ENCODE results near the gene OR8B2.

OR8B2 gene, protein sequence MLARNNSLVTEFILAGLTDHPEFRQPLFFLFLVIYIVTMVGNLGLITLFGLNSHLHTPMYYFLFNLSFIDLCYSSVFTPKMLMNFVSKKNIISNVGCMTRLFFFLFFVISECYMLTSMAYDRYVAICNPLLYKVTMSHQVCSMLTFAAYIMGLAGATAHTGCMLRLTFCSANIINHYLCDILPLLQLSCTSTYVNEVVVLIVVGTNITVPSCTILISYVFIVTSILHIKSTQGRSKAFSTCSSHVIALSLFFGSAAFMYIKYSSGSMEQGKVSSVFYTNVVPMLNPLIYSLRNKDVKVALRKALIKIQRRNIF

DNA sequence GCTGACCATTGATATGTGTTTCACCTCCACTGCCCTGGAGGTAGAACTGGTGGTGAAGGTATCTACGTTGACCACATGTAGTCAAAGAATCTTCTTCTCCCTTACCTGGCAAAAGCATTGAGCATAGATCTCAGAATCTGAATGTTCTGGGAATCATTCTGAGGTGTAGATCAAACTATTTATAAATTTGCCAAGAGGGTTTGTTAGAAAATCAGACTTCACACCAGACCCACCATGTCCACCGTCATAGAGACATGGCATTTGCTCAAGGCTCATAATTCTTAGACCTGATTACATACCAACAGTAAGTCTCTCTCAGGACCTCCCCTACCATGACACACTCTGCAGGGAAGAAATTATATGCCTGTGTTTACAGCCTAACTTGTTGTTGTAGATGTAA is at the start of gene OR8B2:
Gene OR8B2, minus strand, starts transcription at position 101 of the 400 bp plus-strand sequence. CDS start 1,156 bp downstream, outside the sequence.
- no peak within 1 kb of the TSS for H3K4me3 ChIP-seq (replicated peaks; ENCODE audit: low read depth, low read length)
- TF ChIP-seq, protein P1, sequence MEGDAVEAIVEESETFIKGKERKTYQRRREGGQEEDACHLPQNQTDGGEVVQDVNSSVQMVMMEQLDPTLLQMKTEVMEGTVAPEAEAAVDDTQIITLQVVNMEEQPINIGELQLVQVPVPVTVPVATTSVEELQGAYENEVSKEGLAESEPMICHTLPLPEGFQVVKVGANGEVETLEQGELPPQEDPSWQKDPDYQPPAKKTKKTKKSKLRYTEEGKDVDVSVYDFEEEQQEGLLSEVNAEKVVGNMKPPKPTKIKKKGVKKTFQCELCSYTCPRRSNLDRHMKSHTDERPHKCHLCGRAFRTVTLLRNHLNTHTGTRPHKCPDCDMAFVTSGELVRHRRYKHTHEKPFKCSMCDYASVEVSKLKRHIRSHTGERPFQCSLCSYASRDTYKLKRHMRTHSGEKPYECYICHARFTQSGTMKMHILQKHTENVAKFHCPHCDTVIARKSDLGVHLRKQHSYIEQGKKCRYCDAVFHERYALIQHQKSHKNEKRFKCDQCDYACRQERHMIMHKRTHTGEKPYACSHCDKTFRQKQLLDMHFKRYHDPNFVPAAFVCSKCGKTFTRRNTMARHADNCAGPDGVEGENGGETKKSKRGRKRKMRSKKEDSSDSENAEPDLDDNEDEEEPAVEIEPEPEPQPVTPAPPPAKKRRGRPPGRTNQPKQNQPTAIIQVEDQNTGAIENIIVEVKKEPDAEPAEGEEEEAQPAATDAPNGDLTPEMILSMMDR (IDR thresholded peaks at IDR 0.05; ENCODE audit: low read length, missing control alignments), result no peak
- no peak for DNase-seq (ENCODE audit: low read depth)

DNA sequence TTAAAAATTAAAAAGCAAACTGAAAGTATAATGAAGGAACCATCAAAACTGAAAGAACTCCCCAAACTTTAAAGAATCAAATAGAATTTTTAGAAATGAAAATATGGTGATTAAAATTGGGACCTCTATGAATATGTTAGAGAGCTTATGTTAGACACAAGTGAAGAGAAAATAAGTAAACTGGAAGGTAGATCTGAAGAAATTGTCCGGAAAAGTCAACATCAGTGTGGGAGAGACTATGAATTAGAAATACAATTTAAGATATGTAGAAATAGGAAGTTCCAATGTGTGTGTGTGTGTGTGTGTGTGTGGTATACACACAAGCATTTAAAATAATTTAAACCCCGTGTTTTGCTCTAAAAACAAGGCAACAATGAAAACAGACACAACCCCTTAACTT is 45.3 kb upstream of the OR8B2 start:
- TF ChIP-seq, protein P1 (IDR thresholded peaks at IDR 0.05; ENCODE audit: low read length, missing control alignments), result no peak
- H3K4me3 ChIP-seq (replicated peaks; ENCODE audit: low read depth, low read length), result no peak overlapping the region
- DNase-seq (ENCODE audit: low read depth), result no peak

DNA sequence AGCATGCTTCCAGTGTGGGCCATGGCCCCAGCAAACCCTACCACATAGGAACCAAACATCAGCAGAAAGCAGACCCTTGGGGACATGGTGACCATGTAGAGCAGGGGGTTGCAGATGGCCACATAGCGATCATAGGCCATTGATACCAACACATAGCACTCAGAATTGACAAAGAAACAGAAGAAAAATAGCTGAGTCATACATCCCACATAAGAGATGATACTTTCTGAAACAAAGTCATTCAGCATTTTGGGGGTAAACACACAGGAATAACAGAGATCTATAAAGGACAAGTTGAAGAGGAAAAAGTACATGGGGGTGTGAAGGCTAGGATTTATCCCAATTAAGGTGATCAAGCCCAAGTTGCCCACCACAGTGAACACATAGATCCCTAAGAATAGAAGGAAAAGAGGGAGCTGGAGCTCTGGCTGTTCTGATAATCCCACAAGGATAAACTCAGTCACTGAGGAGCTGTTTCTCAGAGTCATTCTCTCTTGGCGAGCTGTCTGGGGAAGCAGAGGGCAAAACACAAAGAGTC is 40.2 kb upstream of the OR8B2 start, which contains the start of gene OR8B4:
Gene OR8B4, minus strand, starts transcription at position 488 of the 538 bp plus-strand sequence. Its CDS starts 0 bp downstream, at position 488.
- DNase-seq (ENCODE audit: low read depth), result no peak

DNA sequence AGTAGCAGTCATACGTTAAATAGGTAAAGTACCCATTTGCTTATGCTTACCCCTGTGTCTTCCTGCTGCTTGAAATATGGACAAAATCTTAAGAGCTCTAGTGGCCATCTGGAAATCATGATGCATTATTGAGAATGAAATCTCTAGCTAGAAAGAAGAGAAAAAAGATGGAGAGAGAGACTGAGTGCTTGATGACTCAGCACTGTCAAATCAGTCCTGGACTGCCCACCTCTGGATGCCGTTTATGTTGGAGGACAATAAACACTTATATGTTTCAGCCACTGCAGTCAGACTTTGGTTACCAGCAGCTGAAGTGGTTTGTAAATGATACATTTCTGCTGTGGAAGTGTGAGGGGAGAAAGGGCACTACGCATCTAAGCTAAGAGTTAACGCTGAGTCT is 36.7 kb upstream of the OR8B2 start:
- no peak overlapping the region for H3K4me3 ChIP-seq (replicated peaks; ENCODE audit: low read depth, low read length)
- TF ChIP-seq, protein P1 (IDR thresholded peaks at IDR 0.05; ENCODE audit: low read length, missing control alignments), result no peak
- no peak for DNase-seq (ENCODE audit: low read depth)

More for the DNA sequence above, 40.2 kb upstream of the OR8B2 start, which contains the start of gene OR8B4:
- H3K4me3 ChIP-seq (replicated peaks; ENCODE audit: low read depth, low read length), result no peak within 1 kb of the TSS
- TF ChIP-seq, protein P1 (IDR thresholded peaks at IDR 0.05; ENCODE audit: low read length, missing control alignments), result no peak

DNA sequence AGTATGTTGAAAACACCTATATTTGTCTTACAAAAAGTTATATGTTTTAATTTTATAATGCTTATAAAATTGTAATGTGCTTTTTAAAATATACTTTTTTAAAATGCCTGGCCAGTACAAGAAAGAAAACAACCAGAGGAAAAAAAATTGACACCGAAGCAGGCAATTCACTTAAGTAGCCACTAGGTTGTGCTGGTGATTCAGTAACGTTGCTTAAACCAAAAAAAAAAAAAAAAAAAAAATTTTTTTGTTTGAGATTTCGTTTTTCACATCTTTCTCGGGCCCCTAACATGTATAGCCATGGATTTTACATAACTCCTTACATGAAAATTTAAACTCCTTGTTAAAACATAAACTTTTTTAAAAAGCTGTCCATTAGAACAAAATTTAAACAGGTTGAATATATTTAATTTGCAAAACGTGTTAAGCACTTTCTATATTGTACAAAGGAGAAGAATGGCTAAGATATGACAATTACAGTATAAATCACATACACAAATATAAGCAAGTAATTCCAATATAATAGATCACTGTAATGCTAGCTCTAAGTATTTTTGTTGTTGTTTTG is 31.1 kb upstream of the OR8B2 start:
- H3K4me3 ChIP-seq (replicated peaks; ENCODE audit: low read depth, low read length), result no peak overlapping the region
- DNase-seq (ENCODE audit: low read depth), result peak; percentile 79
- TF ChIP-seq, protein P1 (IDR thresholded peaks at IDR 0.05; ENCODE audit: low read length, missing control alignments), result peak; percentile 68

DNA sequence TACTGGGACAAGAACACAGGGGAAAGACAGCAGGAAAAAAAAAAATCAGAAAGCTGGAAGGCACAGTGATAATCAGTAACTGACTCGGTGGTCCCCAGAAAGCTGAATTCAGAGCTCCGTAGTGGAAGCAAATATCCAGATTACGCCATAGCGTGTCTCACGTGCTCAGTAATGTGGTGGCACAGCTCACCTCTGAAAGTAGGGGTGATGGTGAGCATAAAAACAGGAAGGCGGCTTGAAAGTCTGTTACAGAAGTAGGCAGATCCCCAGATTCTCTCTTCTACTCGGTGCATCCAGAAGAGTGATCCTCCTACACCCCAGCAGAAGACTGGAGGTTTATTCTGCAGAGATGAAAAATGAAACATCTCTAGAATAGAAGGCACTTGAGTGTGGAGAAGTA is 25.6 kb upstream of the OR8B2 start:
- DNase-seq (ENCODE audit: low read depth), result no peak
- H3K4me3 ChIP-seq (replicated peaks; ENCODE audit: low read depth, low read length), result no peak overlapping the region
- TF ChIP-seq, protein P1 (IDR thresholded peaks at IDR 0.05; ENCODE audit: low read length, missing control alignments), result no peak

Data from fibroblast of pulmonary artery (primary cell).